Keratinocyte (primary cell): Measurements from ENCODE around the gene C11orf71. TPM values are rescaled to one million over a fixed set of nuclear protein-coding genes. Genes with fewer than 3 reads are reported as not detected.

Source experiments
- DNase-seq: peaks from one replicate; pipeline ENCODE4 v3.0.0-alpha.2; 2011; ENCODE audit warnings: low read depth, missing footprints, low spot score
- FAIRE-seq: peaks from 2 replicates; lab custom pipeline; 2011; peaks lifted over from hg19 to GRCh38; lab: Jason Lieb, UNC
- H2AFZ ChIP-seq: 2 replicates; pipeline ENCODE4 v1.6.0; 2012; ENCODE audit warnings: low read length, control low read depth, inconsistent platforms; ENCODE audit not compliant: control insufficient read depth
- H3K27ac ChIP-seq: 2 replicates; pipeline ENCODE4 v1.5.1; 2011; ENCODE audit warnings: low read length; ENCODE audit not compliant: control insufficient read depth, insufficient read depth
- H3K27me3 ChIP-seq: 3 replicates; pipeline ENCODE4 v1.6.0; 2011; ENCODE audit warnings: low read length; ENCODE audit not compliant: control insufficient read depth, insufficient read depth; ENCODE audit errors: extremely low read depth
- H3K36me3 ChIP-seq, 2 experiments: 2 replicates in 1 of 2; 3 replicates in 1 of 2; pipeline ENCODE4 v1.5.1; 2011; ENCODE audit warnings: low read length in 2 of 2, mild to moderate bottlenecking in 1 of 2; ENCODE audit not compliant: control insufficient read depth in 2 of 2, insufficient read depth in 2 of 2; ENCODE audit errors: extremely low read depth in 1 of 2
- H3K4me1 ChIP-seq: 3 replicates; pipeline ENCODE4 v1.5.1; 2011; ENCODE audit warnings: low read length; ENCODE audit not compliant: control insufficient read depth, insufficient read depth; ENCODE audit errors: extremely low read depth
- H3K4me2 ChIP-seq: 3 replicates; pipeline ENCODE4 v1.6.0; 2011; ENCODE audit warnings: low read depth, low read length; ENCODE audit not compliant: control insufficient read depth, insufficient read depth; ENCODE audit errors: extremely low read depth
- H3K4me3 ChIP-seq, 3 experiments: fragments of 200-600 bp in 1 of 3; sonication (generic) in 1 of 3; 2 replicates in 2 of 3; 3 replicates in 1 of 3; pipeline ENCODE4 v1.5.1; 2011 to 2016; ENCODE audit warnings: low read length in 3 of 3, mild to moderate bottlenecking in 3 of 3, control low read depth in 2 of 3, inconsistent platforms in 1 of 3, low read depth in 1 of 3, mixed read lengths in 1 of 3, mixed run types in 1 of 3, moderate library complexity in 1 of 3; ENCODE audit not compliant: control insufficient read depth in 2 of 3, insufficient read depth in 2 of 3; ENCODE audit errors: extremely low read depth in 1 of 3
- H3K79me2 ChIP-seq: 2 replicates; pipeline ENCODE4 v1.6.0; 2012; ENCODE audit warnings: low read length; ENCODE audit not compliant: control insufficient read depth, insufficient read depth
- H3K9ac ChIP-seq: 3 replicates; pipeline ENCODE4 v1.6.0; 2011; ENCODE audit warnings: low read length; ENCODE audit not compliant: control insufficient read depth, insufficient read depth; ENCODE audit errors: extremely low read depth
- H3K9me1 ChIP-seq: 3 replicates; pipeline ENCODE4 v1.6.0; 2011; ENCODE audit warnings: low read length; ENCODE audit not compliant: control insufficient read depth, insufficient read depth; ENCODE audit errors: extremely low read depth
- H3K9me3 ChIP-seq: 2 replicates; pipeline ENCODE4 v1.5.1; 2012; ENCODE audit warnings: low read depth, low read length; ENCODE audit not compliant: control insufficient read depth
- H4K20me1 ChIP-seq: 3 replicates; pipeline ENCODE4 v1.6.0; 2011; ENCODE audit warnings: low read length; ENCODE audit not compliant: control insufficient read depth, insufficient read depth; ENCODE audit errors: extremely low read depth
- EZH2 ChIP-seq: IDR thresholded peaks from one replicate; pipeline ENCODE4 v1.6.1; 2012; ENCODE audit warnings: inconsistent platforms, mild to moderate bottlenecking, low read length, moderate library complexity
- dilution Hi-C: fragments of 300-500 bp; cut with MboI; formaldehyde crosslinking; loops from one replicate; pipeline ENCODE4 v1.7.0; 2020; ENCODE audit warnings: low sequenced_read_pairs; ENCODE audit not compliant: extremely low pct_ligation_motif_present
- polyA plus RNA-seq, 5 experiments: library from polyadenylated mRNA; depleted of rRNA in 3 of 5; stranded (reverse) in 3 of 5; stranded (forward) in 1 of 5; unstranded in 1 of 5; fragments of >200 nt; gene quantifications; 1 replicate in 1 of 5; 2 replicates in 3 of 5; 3 replicates in 1 of 5; pipeline versions ENCODE4 v1.2.1 to v1.2.3, GENCODE V29; 2011 to 2012; ENCODE audit warnings: missing spikeins in 2 of 5, low read depth in 1 of 5, low replicate concordance in 1 of 5
- TF ChIP-seq, protein P1 (sequence below), 3 experiments: IDR thresholded peaks in 1 of 3; conservative IDR thresholded peaks in 1 of 3; optimal IDR thresholded peaks in 1 of 3; 2 replicates in 2 of 3; 3 replicates in 1 of 3; pipeline versions ENCODE3 to v1.5.1; 2011; ENCODE audit warnings: low read length in 3 of 3, mild to moderate bottlenecking in 3 of 3, moderate library complexity in 2 of 3, control low read depth in 1 of 3, inconsistent platforms in 1 of 3; ENCODE audit not compliant: insufficient read depth in 2 of 3; ENCODE audit errors: extremely low read depth in 1 of 3

The C11orf71 gene
- polyA plus RNA-seq, 1 donor (not counting 4 experiments of a cell fraction or from before 2014, with no cell fraction given): 2.1 TPM

DNA sequence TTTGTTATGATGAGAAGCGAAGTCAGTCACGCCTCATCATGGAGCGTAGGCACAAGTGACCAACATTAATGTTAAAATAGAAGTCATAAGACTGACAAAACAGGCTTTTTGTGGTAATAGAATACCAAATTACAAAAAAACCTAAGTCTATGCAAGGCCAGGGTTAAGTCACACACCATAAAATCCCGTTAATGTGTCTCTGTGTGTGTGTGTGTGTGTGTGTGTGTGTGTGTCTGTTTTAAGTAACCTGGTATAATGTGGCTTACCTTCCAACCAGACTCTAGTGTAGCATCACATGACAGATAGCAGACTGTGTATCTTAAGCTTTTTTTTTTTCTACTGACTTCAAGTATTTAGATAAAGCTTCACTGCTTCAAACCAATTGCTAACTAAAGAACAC, 38.0 kb downstream of the C11orf71 start:
- DNase-seq (no peak), FAIRE-seq (no peak)
- Histone ChIP-seq H4K20me1 (no peaks in the 10 kb centered on the region), H3K9me1 (no peaks in the 10 kb centered on the region), H3K9ac (no peak overlapping the region), H3K9me3 (no peaks in the 10 kb centered on the region), H3K4me1 (peaks cover 21% of the 10 kb centered on the region), H3K4me2 (no peak overlapping the region), H3K79me2 (no peaks in the 10 kb centered on the region), H3K27me3 (no peaks in the 10 kb centered on the region), H3K36me3 (no peaks in the 10 kb centered on the region), H3K27ac (no peak overlapping the region), H3K4me3 (no peak overlapping the region), H2AFZ (no peak overlapping the region)
- TF ChIP-seq, protein P1, sequence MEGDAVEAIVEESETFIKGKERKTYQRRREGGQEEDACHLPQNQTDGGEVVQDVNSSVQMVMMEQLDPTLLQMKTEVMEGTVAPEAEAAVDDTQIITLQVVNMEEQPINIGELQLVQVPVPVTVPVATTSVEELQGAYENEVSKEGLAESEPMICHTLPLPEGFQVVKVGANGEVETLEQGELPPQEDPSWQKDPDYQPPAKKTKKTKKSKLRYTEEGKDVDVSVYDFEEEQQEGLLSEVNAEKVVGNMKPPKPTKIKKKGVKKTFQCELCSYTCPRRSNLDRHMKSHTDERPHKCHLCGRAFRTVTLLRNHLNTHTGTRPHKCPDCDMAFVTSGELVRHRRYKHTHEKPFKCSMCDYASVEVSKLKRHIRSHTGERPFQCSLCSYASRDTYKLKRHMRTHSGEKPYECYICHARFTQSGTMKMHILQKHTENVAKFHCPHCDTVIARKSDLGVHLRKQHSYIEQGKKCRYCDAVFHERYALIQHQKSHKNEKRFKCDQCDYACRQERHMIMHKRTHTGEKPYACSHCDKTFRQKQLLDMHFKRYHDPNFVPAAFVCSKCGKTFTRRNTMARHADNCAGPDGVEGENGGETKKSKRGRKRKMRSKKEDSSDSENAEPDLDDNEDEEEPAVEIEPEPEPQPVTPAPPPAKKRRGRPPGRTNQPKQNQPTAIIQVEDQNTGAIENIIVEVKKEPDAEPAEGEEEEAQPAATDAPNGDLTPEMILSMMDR (optimal IDR thresholded peaks at IDR 0.05 in 1 of 3, IDR thresholded peaks at IDR 0.05 in 1 of 3, conservative IDR thresholded peaks at IDR 0.05 in 1 of 3; ENCODE audit: extremely low read depth in 1 of 3, insufficient read depth in 2 of 3, low read length in 3 of 3): no peak
- no peak for TF ChIP-seq EZH2
- dilution Hi-C loops: no loop called here

DNA sequence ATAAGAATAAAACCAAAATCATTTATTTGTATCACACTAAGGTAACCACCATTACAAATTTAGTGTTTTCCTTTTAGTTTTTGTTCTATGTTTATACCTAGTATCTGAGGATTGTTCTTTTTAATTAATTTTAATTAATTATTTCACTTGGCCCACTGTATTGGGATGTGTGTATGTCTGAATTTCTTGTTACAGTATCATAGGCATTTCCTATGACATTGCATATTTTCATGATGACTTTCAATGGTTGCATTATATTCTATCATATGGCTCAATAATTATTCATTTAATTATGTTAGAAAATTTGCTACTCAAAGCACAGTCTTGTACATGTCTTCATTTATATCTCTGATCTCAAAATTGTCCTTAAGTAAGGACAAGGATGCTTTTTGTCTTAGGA, 41.0 kb downstream of the C11orf71 start:
- FAIRE-seq: no peak

More for the DNA sequence above, 41.0 kb downstream of the C11orf71 start:
- H2AFZ ChIP-seq: peak overlapping the region; percentile 68
- no peaks in the 10 kb centered on the region for H4K20me1 ChIP-seq
- no peak overlapping the region for H3K4me2 ChIP-seq
- dilution Hi-C loops: no loop called here
- no peak overlapping the region for H3K4me3 ChIP-seq
- no peak overlapping the region for H3K9ac ChIP-seq
- H3K9me1 ChIP-seq: no peaks in the 10 kb centered on the region
- peak overlapping the region; percentile 26 for H3K27ac ChIP-seq
- peaks cover 15% of the 10 kb centered on the region for H3K4me1 ChIP-seq
- TF ChIP-seq, protein P1 (optimal IDR thresholded peaks at IDR 0.05 in 1 of 3, IDR thresholded peaks at IDR 0.05 in 1 of 3, conservative IDR thresholded peaks at IDR 0.05 in 1 of 3; ENCODE audit: extremely low read depth in 1 of 3, insufficient read depth in 2 of 3, low read length in 3 of 3): no peak
- TF ChIP-seq EZH2: no peak
- H3K79me2 ChIP-seq: no peaks in the 10 kb centered on the region
- H3K27me3 ChIP-seq: no peaks in the 10 kb centered on the region
- no peaks in the 10 kb centered on the region for H3K9me3 ChIP-seq
- no peaks in the 10 kb centered on the region for H3K36me3 ChIP-seq
- DNase-seq: no peak
